ENCODE results near the gene CACTIN.

Gene CACTIN

DNA sequence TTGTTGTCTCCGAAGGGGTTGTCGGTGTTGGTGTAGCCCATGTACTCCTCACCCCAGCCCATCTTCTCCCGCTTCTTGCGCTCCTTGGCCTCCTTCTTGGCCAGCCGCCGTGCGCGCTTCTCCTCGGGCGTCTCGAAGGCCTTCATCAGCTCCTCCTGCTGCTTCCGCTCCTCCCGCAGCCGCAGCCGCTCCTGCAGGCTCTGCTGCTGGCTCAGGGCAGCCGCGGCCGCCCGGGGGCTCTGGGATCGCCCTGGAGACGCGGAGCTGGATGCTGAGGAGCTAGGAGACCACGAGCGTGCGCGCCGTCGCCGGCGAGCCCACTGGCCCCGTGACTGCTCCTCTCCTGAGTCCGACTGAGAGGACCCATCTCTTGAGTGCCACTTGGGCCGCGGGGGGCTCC lies 2.9 kb downstream of the CACTIN start:
- DNase-seq: no peak

DNA sequence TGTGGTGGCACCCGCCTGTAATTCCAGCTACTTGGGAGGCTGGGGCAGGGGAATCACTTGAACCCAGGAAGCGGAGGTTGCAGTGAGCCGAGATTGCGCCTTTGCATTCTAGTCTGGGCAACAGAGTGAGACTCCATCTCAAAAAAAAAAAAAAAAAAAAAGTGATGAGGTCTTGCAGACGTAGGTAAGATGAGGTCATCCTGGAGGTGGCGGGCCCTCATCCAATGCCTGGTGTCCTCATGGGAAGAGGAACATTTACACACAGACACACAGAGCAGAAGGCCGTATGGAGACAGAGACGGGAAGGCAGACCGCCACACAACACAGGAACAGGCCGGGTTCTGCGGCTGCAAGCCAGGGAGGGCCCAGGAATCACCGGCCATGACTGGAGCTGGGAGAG lies 4.4 kb downstream of the CACTIN start:
- no peak for DNase-seq

DNA sequence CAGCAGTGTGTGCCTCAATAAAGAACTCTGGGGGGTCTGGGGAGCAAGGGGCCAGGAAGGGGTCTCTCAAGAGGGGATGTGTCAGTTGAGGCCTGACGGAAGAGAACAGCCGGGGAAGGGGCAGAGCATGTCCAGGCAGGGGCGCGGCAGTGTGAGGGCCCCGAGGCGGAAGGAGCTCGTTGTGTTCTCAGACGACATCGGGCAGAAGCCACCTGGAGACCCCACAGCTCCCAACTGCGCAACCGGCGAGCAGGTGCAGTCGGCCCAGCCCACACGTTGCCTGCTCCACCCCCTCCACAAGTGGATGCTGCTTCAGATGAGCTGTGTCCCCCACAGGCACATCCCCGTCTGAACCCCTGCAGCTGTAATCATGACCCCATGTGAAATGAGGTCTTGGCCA lies 4.9 kb downstream of the CACTIN start:
- no peak for DNase-seq

DNA sequence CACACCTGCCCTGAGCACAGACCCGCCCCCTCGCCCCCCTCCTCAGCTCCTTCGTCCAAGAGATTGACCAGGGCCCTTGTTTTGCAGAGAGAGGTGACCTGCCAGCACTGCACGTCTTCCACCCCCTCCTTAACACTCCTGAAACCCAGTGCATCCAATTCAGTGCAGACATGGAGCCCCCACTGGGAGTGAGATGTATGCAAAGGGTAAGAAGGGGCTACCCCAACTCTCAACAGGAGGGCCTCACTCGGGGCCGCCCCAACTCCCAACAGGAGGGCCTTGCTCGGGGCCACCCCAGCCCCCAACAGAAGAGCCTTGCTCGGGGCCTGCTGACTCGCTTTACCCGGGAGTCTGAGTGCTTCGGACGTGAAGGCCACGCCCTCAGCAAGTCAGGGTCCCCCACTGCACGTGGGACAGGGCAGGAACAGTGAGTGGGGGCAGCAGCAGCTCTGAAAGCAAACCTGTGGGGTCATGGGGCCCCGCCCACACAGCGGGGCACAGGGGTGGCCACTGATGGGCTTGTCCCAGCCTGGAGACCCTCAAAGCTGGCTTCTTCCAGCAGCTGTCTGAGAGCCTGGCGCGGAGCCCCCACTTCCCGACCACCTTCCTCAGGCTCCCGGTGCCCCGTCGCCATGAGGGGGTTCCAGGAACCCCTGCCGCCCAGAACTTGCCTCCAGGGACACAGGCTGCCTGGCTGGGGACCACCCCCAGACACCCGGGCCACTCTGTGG lies 5.6 kb downstream of the CACTIN start:
- no peak for DNase-seq

DNA sequence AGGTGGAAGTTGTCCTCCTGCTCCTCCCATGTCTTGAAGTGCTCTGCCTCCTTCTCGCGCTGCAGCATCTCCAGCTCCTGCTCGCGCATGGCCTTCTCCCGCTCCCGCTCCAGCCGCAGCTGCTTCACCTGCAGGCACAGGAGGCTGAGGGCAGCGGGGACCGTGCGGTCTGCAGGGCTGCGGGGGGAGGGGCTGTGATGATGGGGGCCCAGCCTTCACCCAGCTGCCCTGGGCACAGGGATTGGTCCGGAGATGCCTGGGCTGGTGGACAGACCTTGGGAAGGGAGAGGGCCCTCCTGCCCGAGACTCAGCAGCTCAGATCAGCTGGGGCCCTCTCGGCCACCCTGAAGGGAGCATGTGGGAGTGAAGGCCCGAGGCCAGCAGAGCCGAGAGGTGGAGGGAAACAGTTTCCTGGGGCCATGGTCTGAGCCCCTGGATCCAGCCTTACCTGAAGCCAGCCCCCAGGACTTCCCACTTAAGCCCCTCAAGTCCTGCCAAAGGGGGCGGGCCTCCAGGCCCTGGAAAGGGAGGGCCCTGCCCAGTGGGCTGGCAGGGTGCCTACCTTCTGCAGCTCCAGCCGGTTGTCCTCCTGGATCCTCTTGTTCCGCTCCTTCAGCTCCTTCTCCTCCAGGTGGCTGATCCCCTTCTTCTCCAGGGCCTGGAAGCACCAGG lies 6.3 kb downstream of the CACTIN start:
- no peak for DNase-seq

DNA sequence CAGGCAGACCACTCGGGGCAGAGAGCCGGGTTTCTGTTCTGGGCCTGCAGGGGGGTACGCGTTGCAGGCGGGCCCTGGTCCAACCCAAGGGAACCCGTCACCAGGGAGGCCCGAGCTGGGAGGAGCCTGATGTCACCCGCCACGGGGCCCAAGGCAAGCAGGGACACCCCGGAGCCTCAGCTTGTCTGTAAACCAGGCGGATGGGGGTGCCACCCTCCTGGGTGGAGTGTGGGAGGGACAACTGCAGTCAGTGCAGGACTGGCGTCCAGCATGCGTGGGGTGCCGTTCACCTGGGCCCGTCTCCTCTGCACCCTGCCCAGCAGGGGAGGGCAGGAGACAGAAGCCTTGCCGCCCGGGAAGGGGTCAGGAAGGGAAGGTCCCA lies 7.0 kb downstream of the CACTIN start:
- DNase-seq: no peak

DNA sequence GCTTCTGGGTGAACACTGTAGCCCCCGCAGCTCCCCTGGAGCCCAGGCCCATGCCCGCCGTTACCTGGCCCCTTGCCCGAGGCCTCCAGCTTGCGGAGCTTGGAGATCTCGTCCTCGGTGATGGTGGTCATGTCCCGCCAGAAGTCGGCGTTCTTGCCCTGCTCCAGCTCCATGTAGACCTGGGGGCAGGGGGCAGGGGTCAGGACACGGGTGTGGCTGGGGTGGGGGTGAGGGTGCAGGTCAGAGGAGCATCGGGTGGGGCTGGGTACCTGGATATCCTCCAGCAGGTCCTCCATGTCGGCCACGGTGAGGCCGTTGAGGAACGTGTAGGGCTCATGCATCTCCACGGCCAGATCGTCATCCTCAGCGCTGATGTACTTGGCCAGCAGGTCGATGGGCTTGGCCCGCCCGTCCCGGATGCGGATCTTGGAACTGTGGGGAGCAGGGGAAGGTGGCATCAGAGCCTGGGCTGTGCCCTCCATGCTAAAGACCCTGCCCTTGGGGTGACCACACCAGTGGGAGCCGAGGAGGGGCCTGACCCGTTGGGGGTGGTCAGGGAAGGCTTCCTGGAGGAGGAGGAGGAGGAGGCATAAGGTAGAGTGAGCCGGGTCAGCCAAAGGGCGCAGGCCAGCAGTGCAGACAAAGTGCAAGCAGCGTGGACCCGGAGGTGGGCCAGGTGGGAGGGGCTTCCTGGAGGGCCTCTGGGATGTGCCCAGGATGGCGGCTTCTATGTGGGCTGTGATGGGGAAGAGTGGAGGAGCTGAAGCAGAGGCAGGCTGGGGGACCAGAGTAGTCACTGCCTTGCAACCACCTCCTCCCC lies 7.6 kb downstream of the CACTIN start:
- no peak for DNase-seq

DNA sequence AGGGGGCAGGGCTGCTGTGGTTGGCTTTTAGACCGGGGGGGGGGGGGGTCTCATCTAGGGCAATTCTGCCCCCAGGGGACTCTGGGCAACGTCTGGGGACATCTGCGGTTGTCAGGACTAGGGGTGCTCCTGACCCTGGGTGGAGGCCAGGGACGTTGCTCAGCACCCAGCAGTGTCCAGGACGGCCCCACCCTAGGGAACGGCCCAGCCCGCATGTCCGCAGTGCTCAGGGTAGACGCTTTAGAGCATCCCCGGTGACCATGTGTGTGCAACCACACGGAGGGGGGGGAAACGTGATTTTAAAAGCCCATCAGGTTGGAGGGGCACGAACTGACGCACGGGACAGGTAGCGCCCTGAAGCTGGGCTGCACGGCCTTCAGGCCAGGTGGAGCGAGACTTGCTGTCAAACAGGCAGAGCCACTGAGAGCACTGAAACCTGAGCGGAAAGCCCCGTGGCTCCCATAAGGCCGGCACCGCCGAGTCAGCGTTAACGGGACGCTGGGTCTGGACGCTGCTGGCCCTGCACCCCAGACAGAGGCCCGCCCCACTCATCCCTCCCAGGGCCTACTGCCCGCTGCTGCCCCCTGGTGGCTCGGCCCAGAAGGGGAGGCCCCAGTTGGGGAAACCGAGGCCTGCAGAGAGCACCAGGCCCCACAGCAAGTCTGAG lies 8.3 kb downstream of the CACTIN start:
- peak; percentile 34 to 38 for DNase-seq

DNA sequence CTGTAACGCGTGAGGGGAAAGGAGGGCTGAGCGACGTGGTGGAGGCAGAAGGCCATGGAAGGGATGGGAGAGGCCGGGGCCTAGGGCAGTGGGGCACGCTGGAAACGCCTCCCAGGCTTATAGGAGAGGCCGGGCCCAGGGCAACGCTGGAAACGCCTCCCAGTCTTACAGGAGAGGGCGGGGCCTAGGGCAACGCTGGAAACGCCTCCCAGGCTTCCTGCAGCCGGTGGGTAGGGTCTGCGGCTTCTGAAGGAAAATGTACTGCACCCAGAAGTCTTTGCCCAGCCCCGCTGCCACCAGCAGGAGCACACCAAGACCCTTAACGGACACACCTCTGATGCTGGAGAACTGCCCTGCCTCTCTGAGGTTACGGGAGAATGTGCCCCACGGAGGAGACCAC lies 9.1 kb downstream of the CACTIN start:
- DNase-seq: no peak

DNA sequence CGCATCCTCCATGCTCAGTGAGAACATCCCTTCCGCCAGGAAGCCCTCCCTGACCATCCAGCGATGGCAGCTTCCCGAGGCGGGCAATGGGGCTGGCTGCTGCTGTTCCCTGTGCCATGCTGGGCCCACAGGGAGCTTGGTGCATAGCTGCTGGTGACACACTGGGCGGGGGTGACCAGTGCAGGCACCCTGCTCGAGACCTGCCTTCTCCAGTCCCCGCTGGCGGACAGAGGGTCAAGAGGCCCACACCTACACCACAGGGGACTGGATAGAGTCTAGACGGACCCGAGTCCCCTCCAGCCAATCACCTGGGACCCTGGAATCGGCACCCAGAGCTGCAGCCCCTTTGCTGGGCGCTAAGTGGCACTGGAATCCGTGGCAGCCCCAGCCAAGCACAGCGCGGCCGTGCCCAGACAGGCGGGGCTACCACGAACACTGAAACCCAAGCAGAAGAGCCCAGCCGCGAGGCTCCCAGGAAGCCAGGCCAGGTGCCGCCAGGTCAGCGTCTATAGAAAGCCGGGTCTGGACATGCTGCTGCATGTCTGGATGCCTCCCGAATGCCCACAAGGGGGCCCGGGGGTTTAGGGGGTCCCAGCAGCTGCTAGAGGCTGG lies 11.0 kb downstream of the CACTIN start:
- DNase-seq: no peak

DNA sequence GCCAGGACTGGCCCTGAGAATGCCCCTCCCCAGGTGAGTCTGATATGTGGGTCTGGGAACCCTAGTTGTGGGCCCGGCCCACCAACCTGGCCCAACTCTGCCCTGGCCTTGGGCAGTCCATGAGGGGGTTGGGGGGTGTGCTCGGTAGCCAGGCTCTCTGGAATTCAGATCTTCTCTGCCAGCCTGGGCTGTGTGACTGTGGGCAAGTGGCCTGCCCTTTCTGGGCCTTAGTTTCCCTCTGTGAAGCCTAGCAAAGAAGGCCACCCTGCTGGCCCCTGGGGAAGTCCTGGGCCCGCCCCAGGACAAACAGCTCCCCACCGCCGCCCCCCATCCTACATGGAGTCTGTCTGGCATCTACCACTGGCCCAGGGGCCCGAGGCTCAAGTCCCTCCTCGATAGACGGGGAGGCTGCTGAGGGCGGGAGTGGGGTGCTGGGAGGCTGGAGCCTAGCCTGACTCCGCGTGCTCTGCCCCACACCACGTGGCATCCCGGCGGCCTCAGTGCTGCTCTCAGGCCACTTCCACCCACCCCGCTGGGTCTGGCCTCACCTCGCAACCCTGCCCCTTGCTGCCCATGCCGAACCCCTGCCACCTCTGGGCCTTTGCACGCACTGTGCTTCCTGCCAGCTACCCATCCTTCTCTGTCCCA lies 11.6 kb downstream of the CACTIN start:
- DNase-seq: no peak

DNA sequence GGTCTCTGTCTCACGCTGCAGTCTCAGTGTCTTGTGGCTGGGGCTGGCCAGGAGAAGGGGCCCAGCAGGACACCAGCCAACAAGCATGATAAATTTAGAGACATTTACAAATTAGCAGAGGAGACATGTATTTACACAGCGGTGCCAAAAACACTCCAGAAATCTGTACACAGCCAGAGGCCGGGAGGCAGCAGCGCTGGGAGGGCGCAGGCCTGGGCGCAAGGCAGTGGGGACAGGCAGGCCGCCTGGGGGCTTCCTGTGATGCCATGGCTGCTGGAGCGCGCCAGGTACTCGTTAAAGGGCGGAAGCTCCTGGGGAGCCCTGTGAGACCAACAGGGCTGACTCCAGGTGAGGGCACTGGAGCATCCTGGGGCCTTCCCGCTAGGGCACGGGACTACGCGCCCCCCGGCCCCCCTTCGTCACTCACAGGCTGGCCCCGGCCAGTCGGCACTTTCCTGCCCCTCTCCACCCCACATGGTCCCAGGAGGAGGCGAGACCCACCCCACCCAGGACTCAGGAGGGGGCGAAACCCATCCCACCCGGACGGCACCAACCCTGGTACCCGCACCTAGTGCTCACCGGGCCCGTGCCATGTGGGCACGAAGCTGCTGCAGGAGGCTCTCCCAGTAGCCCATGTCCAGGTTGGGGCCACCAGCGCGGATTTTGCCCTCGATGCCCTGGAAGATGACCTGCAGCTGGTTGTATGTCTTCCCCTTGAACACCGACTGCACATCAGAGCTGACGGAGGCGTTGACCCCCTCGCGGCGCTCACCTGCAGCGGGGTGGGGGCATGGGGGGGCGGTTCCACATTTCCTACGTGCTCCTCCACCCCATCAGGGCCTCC lies 12.6 kb downstream of the CACTIN start:
- no peak for DNase-seq

DNA sequence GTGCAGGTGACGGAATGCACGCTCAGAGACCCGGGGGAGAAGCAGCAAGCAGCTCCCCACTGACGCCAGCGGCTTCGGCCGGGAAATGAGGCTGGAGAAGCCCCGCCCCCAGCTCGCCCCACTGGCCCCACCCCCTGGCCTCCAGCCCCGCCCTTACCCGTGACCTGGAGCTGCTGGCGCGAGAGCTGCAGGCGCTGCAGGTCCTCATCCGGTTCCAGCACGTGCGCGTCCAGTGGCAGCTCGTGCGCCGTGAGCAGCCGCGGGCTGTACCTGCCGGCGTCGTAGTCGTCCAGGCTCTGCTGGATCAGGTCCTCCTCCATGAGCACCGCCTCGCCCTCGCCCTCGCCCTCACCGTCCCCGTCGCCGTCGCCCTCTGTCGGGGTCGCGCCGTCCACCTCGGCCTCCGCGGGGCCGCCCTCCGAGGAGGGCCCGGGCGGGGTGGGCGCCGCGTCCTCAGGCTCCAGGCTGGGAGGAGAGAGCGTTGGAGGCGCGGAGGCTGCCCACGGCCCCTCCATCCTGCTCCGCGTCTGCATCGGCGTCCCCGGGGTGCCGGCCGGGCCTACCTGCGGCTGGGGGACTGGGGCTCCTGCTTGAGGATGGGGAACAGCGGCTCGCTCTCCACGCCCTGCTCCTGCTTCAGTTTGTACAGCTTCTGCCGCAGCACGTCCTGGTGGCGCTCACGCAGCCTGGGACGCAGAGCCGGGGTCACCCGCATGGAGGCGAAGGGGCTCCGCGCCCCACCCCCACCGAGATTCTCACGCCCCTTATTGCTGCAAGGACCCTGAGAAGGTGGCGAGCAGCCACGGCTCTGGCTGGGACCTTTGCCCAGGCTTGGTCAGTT lies 13.5 kb downstream of the CACTIN start:
- DNase-seq: no peak

DNA sequence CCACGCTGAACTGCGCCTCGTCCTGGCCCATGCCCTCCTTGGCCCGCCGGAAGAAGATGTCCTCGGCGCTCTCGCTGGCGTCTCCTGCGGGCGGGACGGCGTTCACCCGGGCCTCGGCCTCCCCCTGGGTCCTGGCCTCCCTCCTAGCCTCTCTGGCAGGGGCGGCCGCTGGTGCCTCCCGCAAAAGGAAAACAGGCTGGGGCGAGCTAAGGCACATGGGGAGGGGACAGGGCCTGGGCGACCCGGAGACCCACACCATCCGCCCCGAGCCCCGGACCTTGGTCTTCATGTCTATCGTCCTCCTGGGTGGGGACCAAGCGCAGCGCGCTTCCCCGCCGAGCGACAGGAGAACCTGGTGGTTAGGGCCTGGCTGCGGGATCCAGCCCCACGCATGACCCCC lies 14.3 kb downstream of the CACTIN start:
- DNase-seq: no peak

DNA sequence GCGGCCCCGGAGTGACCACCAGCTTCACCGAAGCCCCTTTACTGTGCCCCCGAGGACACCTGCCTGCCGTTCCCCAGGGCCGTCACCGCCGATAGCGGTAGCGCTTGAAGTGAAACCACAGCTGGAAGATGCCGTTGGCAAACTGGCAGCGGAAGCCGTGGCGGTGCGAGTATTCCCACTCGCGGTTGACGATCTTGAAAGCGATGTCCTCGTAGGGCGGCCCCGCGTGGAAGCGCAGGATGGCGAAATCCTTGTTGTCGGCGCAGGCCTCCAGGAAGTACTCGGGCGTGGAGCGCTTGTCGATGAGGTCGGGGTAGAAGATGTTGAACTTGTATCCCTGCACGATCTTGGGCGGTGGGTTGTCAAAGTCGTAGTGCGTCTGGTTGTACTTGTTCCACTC lies 14.7 kb downstream of the CACTIN start:
- DNase-seq: no peak

DNA sequence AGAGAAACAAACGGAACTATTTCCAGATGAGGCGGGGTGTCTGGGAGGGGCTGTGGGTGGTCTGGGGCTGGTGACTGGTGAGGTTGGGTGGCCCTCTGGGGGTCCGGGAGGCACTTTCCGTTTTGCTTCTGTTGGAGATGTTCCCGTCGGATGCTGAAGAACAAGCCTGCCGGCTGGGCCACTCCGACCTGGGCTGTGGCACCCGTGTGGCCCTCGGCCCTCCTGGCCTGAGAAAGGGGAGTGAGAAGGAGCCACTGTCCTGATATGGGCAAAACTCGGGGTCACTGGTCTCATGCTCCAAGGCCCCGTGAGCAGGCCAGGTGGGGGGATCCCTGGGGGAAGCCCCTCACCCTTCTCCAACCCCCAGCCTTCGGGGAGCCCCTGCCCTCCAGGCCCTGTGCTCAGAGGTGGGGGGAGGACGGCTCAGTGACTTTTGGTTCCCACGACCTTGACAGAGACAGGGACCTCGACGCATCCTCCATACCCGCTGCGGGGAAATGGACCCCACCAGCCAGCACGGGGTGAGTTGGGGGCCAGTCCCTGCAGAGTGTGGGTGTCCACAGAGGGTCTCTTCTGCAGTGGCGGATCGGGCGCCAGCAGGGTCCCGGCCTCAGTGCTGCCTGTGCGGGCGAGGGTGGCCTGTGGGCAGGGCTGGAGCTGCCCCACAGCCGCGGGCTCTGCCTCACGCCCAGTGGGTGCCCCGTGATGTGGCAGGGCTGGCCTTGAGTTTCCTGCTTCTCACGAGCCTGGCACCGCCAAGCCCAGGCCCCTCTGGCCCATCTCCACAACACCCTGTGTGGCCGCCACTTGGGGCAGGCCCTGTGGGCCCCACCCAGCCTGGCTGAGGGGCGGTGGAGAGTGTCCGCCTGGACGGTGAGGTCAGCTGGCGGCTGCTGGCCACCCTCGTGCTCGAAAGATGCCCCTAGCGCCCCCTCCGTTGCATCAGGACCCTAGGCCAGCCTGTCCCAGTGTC lies 15.6 kb downstream of the CACTIN start:
- DNase-seq: no peak

DNA sequence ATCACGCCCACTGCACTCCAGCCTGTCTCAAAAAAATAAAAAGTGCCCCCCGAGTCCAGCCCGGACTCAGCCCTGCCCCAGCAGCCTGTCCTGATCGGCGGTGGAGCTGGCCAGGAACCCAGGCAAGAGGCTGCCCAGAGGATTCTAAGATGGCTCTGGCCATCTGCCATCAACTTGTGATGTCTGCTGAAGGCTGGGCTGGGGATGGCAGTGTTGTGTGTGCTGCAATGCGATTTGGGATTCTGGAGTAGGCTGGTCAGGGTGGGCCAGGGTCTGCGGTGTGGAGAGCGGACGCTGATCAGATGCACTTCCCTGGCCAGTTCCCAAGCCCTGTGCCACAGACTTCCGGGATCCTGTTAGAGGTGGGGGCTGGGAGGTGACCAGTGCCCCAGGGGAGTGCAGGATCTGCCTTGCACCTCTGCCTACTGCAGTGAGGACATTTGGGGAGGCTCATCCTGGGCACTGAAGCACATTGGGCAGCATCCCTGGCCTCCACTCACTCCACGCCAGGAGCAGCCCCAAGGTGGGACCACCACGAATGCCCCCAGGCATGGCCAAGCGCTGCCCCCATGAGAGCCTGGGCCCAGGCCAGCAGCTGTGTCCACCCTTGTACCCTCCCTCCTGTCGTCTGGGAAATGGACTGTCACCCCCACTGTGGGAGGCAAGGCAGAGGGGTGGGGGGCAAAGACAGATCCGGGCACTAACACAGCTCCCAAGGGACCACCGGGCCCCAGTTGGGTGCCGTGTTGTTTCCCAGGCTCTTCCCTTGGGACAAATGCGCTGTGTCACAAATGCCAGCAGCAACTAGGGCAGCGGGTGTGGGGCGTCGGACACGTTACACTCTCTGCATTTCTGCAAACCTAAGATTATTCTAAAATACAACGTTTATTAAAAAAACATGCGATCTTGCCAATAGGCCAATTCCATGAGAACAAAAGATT lies 16.5 kb downstream of the CACTIN start:
- no peak for DNase-seq

DNA sequence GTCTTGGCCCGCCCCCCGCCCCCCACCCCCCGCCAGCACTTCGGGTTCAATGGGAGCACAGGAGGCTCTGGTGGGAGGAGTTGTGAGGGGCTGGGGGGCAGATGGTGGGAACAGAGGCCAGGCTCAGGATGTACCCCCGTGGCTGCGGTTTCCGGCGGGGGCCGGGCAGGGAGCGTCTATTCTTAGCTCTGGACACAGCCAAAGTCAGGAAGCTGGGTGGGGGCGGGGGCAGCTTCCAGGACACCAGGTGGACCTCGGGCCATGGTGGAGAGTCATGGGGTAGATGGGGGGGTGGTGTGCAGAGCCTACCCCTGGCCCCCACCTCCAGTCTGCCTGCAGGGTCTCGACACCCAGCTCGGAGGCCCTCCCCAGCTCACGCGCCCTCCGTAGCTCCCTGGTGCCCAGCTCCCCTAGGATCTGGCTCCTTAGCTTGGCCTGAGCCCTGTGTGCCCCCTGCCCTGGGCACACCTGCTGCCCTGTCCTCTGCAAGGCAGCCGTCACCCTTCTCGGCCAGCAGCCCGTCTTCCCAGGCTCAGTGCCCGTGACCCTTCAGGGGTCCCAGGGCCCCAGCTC lies 17.8 kb downstream of the CACTIN start:
- no peak for DNase-seq
